ENCODE measurements around the gene DNAH14.

DNA sequence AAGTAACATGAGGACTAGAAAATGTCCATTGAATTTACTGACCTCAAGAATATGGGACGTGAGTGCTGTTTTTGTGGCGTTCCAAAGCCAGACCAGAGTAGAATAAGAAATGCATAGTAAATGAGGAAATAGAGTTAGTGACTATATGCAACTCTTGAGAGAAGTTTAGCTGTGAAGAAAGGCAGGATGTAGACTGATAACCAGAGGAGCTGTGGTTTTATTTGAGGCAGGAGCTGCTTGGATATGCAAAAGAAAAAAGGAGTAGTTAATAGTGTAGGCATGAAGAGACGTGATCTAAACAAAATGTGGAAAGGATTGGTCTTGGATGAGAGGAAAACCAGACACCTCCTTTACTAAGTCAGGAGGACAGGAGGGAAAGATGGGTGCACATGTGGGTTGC is 28.2 kb downstream of the DNAH14 start:
- TF ChIP-seq POLR2AphosphoS5 (IDR thresholded peaks at IDR 0.05; ENCODE audit: low read depth, low read length) (no peak), POLR2A (IDR thresholded peaks at IDR 0.05; ENCODE audit: control extremely low read depth in 1 of 2, low read depth in 2 of 2, low read length in 2 of 2) (no peak), FOSL1 (IDR thresholded peaks at IDR 0.05; ENCODE audit: insufficient read depth, low read depth, low read length) (no peak), EZH2 (IDR thresholded peaks at IDR 0.05; ENCODE audit: low read depth, low read length, severe bottlenecking) (no peak), BRCA1 (IDR thresholded peaks at IDR 0.05; ENCODE audit: low read depth, low read length) (no peak), MAX (IDR thresholded peaks at IDR 0.05) (no peak), KDM1A (IDR thresholded peaks at IDR 0.05; ENCODE audit: borderline replicate concordance, low read length) (no peak), ZNF274 (IDR thresholded peaks at IDR 0.05; ENCODE audit: borderline replicate concordance, extremely low read depth, low read length) (no peak), TAF1 (IDR thresholded peaks at IDR 0.05; ENCODE audit: low read depth, low read length) (no peak)
- TF ChIP-seq, protein P1, sequence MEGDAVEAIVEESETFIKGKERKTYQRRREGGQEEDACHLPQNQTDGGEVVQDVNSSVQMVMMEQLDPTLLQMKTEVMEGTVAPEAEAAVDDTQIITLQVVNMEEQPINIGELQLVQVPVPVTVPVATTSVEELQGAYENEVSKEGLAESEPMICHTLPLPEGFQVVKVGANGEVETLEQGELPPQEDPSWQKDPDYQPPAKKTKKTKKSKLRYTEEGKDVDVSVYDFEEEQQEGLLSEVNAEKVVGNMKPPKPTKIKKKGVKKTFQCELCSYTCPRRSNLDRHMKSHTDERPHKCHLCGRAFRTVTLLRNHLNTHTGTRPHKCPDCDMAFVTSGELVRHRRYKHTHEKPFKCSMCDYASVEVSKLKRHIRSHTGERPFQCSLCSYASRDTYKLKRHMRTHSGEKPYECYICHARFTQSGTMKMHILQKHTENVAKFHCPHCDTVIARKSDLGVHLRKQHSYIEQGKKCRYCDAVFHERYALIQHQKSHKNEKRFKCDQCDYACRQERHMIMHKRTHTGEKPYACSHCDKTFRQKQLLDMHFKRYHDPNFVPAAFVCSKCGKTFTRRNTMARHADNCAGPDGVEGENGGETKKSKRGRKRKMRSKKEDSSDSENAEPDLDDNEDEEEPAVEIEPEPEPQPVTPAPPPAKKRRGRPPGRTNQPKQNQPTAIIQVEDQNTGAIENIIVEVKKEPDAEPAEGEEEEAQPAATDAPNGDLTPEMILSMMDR (IDR thresholded peaks at IDR 0.05; ENCODE audit: control extremely low read depth in 1 of 3, insufficient read depth in 1 of 3, low read depth in 1 of 3, low read length in 3 of 3), result no peak
- TF ChIP-seq, protein P2, sequence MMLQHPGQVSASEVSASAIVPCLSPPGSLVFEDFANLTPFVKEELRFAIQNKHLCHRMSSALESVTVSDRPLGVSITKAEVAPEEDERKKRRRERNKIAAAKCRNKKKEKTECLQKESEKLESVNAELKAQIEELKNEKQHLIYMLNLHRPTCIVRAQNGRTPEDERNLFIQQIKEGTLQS (IDR thresholded peaks at IDR 0.05; ENCODE audit: insufficient read depth, low read depth, low read length), result no peak

Measured in H1 (cell line).